NCI-H1694 (cell line): ENCODE results near the gene KRTAP10-3.
"Not testable (repeated sequence)": the region's sequence is repeated elsewhere in the genome, so short reads cannot be mapped to it uniquely, and the experiment has no call there.

Experiments used
- DNase-seq: peaks from one replicate; lab custom pipeline; 2025; lab: John Stamatoyannopoulos, UW

Gene KRTAP10-3

DNA sequence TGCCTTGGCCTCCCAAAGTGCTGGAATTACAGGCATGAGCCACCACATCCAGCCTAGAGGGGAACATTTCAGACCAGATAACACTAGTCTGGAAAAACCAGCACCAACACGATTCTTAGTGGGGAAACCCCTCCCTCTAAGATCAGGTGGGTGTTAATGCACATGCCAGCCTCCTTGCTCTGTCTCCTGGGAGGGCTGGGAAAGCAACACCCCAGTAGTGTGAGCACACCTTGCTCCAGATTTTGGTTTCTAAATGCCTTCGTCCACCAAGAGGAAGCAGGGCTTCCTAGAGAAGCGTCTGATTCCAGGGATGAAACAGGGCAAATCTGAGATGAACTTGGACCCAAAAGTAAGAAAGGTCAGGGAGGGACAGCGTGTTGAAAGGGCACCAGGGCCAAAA is 12.7 kb upstream of the KRTAP10-3 start:
- DNase-seq: no peak

DNA sequence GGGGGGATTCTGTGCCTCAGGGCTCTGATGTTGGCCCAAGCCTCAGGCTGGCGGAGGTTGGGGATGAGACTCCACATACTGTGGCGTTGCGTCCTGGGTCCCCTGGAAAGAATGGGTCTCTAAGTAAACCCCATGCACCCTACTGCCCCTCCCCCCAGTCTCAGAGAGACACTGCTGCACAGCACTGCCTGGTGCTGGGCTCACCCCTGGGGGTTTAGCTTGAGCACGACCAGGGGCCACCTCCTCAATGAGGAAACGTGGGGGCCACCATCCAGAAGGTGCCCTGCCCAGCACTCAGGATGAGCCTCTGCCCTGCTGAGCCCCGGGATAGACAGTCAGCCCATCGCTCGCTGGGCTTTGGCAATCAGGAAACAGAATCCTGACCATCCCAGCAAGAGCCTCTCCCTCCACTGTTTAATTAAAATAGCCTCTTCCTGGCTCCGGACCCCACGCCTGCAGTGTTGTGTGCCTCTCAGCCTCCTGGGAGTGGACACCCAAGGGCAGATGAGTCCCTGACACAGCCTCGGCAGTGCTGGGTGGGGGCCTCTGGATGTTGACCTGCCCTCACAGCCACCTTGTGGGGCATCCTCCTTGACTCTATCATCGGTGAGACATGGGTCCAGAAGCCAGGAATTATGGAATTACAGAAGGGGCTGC is 11.4 kb upstream of the KRTAP10-3 start:
- DNase-seq: no peak

DNA sequence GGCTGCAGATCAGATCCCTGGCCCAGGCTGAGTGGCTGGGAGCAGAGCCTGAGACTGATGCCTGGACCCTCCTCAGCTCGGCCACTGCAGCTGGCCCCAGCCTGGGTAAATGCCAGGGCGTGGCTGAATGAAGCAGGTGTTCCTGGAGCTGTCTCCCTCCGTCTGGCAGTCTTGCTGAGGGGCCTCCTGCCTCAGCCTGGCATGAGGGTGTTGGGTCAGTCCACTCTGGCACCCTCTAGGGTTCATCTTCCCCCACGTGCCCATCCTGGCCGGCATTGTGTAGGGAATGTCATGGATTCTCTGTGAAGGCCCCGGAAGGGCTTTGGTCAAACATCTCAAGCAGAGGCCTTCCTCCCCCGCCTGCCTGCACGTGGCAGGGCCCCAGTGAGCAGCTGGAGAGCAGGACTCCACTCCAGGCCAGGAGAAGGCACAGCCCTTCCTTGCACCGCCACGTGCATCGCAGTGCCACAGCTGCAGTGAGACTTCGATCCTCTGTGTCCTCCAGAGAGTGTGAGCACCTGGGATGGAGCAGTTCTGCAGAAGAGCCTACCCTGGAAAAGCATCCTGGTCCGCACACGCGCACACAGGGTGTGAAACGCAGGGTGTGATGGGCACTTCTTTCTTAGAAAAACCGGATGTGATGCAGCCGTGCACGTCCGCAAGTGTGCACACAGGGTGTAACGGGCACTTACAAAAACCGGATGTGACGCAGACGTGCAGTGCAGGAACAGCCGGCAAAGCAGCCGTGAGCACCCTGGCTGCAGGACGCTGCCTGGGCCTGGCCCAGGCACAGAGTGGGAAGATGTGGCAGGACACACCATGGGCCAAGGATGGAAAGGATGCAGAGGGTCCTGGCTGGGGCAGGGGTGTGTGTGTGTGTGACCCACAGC is 10.3 kb upstream of the KRTAP10-3 start:
- no peak for DNase-seq

DNA sequence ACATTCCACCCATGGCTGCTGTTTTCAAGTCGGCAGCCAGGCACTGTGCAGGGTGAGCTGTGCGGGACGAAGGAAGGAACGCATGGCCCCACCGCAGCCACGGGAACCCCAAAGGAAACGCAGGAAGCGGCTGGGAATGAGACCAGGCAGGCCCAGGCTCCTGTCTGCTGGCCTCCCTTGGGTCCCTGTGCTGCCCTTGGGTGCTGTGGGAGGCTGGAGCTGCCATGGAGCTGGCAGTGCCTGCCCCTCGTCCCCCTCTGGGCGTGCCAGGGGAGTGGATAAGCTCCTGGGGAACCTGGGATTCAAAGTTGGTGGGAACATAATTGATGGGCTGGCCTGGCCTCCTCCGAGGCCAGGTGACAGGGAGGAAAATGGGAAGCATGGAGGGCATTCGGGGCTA is 9.7 kb upstream of the KRTAP10-3 start:
- DNase-seq: no peak

DNA sequence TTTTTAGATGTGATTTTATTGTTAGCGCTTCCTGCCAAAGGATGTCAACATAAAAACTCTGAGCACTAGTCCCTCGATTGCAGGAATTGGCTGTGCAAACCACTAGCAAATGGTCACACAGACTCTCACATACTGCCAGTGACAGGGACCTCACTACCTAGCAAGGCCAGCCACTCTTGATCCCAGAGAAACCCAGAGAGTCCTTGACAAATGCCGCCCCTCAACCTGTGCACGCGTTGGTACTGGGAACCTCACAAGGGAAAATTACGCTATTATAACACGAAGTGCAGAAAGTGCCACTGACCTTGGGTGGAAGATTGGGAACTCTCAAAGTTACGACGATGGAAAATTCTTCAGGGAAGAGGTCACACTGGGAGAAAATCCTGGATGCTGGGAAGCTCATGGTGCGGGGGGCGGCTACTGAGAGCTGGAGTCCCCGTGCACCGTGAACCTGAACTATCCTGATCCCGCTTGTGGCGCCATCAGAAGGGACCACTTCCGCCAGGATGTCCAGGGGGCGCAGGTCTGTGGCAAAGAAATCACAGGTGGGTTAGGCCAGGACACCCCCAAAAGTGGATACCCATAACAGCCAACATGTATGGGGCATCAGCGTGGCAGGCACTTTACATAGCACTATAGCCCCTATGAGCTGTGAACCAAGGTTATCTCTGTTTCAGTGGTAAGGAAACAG is 9.0 kb upstream of the KRTAP10-3 start:
- no peak for DNase-seq

DNA sequence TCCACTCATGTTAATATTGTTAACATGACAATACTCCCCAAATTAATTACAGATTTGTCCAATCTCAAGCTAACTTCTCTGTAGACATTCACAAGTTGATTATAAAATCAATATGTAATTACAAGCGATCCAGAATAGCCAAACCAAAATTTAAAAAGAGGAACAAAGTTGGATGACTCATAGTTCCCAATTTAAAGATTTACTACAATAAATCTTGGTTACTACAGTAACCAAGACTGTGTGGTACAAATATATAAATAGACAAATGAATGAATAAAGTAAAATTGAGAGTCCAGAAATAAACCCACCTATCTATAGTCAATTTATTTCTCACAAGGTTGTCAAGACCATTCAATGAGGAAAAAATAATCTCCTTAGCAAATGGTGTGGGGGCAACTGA is 7.8 kb upstream of the KRTAP10-3 start:
- DNase-seq: no peak

DNA sequence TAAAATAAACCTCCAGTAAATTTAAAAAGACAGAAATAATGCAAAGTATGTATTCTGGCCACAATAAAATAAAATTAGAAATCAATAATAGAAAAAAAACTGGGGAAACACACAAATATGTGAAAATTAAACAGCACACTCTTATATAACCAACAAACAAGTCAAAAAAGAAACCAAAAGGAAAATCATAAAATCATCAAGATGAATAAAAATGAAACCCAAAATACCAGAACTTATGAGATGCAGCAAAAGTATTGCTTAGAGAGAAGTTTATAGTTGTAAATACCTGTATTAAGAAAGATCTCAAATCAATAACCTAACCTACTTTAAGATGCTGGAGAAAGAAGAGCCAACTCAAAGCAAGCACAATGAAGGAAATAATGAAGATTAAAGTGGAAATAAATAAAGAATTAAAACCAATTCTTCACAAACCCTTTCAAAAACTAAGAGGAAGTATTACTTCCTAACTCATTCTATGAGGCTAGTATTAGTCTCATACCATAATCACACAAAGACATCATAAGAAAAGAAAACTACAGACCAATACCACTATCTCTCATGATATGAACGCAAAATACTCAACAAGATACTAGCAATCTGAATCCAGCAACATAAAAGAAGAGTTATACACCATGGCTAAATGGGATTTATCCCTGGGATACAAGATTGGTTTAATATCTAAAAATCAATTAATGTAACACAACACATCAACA is 6.4 kb upstream of the KRTAP10-3 start:
- no peak for DNase-seq

DNA sequence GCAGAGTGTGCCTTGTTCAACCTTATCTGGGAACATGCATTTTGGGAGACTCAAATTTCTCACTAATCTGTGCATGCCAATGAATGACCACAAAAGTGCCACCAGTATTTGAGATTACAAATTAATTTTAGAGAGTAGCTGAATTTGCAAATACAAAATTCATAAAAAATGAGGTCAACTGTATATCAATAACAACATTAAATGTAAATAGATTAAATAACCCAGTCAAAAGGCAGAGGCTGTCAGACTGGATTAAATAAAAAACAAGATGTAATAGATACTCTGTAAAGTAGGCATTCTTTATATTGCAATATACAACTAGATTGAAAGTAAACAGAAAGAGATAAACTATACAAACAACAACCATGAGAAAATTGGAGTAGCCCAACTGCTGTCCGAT is 5.5 kb upstream of the KRTAP10-3 start:
- no peak for DNase-seq

DNA sequence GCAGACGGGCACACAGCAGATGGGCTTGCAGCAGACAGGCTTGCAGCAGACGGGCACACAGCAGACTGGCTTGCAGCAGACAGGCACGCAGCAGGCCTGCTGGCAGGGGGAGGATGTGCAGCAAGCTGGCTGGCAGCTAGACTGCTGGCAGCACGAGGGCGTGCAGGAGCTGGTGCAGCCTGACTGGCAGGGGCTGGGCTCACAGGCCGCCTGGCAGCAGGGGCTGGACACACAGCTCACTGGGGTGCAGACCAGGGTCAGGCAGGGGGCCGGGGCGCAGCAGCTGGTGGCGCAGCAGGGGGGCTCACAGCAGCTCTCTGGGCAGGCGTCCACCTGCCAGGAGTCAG is 293 bp downstream of the KRTAP10-3 start:
- DNase-seq: not testable (repeated sequence)

DNA sequence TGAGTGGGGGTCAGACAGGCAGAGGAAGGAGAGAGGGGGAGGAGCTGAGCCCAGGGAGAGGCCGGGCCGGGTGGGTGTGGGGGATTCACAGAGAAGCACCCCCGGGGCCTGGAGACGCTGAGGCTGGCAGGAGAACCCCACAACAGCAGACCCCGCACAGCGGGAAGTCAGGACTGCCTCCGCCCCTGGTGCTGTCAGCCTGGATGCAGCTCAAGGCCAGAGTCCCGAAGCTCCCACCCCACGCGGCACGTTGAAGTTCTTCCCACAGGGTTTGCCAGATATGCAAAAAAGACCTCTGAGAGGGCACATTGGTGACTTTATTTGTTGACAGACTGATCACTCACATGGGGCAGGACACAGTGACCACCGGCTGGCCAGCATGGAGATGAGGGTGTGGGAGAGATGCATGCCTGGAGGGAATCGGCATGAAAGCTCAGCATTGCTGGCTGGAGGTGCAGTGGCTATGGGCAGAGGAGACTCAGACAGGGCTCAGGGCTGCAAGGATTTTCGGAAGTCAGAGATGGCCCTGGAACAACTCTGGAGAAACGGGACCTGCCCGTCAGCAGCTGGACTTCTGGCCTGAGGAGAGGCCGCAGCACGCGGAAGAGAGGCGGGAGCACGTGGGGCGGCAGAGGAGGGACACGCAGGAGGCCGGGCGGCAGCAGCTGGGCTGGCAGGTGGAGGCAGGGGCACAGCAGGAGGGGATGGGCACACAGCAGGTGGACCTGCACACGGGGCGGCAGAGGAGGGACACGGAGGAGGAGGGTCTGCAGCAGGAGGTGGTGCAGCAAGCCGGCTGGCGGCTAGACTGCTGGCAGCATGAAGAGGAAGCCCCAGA is 885 bp downstream of the KRTAP10-3 start:
- no peak for DNase-seq

DNA sequence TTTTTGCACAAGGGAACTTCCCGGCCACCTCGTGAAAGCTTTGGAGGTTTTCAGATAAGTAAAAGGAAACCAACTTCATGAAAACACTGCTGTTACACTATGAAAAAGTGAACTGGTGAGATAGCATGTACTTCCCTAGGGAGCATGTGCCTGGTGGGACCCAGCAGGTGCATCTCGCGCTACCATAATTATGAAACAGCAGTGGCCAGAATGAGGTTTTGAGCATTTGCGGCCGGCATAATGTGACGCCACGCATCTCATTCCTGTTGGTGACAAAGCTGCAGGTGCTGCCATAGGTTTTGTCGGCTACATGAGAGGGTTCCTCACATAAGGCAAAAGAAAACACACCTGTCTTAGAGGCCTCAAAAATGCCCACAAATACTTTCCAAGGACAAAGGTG is 1.7 kb downstream of the KRTAP10-3 start:
- DNase-seq: no peak

DNA sequence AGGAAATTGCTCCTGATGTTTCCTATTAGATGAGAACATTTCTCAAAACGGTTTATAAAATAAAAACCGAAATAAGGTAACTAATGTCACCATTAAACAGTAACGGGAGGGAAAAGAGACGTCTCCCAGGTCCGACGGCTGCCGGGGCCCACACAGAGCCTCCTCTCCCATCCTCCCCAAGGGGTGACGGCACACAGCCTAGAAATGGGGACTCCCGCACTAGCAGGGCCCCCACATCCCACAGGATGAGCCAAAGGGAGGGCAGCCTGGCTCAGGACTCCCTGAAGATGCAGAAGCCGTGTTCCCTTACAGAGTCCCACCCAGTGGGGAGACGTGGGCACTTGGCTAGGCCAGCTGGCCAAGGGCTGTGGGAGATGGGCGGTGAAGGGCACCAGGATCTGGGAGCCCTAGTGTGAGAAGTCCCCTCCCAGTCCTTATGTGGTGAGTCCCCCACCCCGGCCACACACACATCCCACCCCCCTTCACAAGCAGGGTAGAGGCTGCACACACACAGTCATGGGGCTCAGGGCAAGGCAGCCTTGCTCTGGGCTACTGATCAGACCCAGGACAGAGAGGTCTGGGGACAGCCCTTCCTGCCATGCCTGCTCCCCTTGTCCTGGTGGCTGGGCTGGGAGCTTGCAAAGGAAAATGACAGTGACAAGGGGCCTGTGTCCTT is 3.3 kb downstream of the KRTAP10-3 start:
- no peak for DNase-seq

DNA sequence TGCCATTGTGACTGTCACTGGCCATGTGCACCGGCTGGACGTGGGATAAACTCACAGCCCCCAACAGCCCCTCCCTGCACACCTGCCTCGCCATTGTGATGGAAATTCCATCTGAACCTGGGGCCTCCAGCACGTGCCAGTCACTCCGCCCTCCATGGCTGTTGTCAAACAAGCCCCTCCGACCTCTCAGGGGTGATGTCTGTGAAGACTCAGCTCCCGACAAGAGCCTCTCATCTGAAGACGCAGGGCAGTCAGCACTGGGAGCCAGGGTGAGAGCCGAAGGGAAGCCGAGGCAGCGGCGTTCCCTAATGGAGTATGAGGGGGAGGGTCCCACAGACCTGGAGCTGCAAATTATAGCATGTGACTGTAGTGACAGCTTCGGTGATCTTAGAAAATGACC is 5.9 kb downstream of the KRTAP10-3 start:
- no peak for DNase-seq

DNA sequence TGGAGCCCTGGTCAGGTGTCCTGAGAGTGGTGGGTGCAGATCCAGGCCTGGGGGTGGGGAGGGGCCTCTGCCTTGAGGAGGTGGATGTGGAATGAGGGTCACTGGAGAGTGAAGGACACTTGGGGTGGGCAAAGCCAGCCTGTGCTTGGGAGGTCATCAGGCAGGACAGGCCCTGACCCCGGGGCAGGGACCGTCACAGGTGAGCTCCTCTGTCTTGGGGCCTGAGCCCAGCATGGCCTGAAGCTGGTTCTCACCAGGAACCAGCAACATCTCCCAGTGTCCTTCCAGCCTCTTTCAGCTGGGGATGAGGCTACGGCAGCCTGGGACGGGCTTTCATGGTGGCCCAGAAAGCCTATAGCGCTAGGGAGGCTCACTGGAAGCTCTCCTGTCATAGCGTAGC is 6.5 kb downstream of the KRTAP10-3 start:
- no peak for DNase-seq

DNA sequence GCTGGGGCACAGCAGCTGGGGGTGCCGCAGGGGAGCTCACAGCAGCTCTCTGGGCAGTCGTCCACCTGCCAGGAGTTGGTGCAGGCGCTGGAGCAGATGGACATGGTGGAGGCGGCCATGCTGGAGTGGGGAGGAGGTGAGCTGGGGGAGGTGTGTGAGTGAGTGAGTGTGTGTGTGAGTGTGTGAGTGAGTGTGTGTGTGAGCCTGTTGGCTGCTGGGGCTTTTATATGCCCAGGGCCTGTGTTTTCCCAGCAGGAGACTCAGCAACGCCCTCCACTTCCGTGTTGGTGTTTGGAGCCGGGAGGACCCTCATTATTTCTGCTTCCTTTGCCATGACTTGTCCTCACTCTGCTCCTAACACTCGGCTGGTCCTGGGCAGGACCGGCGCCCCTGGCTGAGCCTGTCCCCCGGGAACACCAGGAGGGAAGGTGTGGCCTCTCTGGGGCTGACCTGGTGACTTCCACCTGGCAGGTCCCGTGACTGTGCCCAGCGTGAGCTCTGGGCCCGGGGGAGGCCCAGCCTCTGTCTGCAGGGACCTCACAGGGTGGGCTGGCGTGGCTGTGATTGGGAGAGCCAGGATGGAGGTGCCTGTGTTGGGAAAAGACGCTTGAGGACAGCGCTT is 7.1 kb downstream of the KRTAP10-3 start, which contains the start of gene KRTAP10-2:
KRTAP10-2 (minus strand) TSS at position 166 of the 622 bp plus-strand sequence; CDS start at position 119, 47 bp downstream.
- no peak for DNase-seq

DNA sequence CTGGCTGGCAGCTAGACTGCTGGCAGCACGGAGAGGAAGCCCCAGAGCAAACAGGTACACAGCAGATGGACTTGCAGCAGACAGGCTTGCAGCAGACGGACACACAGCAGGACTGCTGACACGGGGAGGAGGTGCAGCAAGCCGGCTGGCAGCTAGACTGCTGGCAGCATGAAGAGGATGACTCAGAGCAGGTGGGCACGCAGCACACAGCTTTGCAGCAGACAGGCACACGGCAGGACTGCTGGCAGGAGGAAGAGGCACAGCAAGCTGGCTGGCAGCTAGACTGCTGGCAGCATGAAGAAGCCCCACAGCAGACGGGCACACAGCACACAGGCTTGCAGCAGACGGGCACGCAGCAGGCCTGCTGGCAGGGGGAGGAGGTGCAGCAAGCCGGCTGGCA is 7.8 kb downstream of the KRTAP10-3 start:
- DNase-seq: no peak

DNA sequence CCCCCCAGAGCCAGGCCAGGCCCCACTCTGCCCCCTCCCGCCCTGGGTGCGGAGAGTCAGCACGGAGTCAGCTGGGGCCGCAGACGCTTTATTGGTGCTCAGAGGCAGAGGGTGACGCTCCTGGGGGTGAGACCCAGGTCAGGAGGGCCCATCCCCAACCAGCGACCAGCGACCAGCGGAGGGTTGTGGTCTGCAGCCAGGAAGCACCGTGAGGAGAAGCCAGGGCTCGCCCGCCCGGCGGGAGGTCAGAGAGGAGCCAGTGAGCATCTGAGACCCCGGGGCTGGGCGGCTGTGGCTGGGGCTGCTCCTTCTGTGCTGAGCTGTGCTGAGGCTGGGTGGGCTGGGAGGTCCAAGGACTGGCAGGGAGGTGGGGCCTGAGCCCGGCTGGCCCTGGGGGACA is 8.3 kb downstream of the KRTAP10-3 start:
- DNase-seq: not testable (repeated sequence)

DNA sequence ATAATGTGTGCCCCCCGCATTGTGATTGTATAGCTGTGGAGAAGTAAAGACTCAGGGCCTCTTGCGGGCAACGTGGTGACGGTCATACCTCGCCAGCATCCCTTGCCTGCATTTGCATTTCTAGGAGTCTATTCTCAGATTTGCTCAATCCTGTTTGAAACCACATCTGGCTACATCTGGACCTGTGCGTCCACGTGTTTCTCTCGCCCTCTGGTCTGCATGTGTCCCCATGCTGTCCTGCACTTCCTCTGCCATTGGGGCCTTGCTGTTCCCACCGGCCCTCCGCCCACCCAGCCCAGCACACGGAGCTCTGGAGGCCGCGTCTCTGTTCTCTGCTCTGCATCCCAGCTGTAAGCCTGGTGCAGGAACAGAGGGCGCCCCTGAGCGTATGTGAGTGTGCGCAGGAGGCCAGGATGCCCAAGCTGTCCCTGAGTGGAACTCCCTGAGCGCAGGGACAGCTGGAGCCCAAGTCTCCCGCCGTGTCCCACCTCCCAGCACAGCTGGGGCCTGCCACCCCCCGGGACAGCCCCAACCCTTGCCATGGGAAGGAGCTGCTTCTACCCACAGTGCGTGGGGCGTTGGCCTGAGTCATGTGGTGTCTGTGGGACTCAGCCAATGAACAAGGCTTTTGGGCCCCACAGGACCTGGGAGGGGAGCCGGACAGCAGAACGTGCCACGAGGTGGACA is 8.9 kb downstream of the KRTAP10-3 start:
- no peak for DNase-seq

DNA sequence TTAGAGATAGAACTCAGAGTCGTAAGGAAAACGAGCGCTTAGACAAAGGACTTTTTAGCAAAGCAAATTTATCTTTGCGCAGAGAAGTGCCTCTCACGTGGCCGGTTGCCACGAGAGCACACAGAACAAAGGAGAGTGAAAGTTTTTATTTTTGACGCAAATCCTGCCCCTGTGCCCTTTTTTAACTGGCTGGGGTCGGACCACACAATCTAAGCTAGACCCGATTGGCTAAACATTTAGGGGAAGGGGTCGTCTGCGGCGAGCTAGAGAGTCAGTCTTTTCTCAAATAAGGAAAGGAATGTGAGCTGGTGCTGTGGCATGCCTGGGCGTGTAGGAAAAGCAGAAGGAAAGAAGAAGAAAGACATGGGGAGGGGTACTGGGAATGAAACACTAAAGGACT is 9.7 kb downstream of the KRTAP10-3 start:
- no peak for DNase-seq

DNA sequence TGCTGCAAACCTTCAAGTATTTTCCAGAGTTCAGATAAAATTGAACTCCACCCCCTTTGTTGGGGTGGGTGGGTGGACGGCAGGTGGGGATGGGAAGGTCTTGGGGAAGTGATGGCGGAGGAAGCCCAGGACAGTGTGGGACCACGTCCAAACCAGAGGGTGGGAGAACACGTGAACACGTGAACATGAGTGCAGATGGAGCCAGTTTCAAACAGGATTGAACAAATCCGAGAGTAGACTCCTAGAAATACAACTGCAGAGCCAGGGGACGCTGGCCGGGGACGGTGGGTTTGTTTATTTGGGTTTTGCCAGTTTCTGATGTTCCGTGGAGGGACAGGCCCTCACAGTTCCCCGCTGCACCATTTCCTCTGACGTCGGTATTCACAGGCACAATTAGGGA is 10.2 kb downstream of the KRTAP10-3 start:
- DNase-seq: no peak
